ENCODE results near the gene TSFM.

- no peak for TF ChIP-seq CTCF (IDR thresholded peaks at IDR 0.05)
- TF ChIP-seq POLR2AphosphoS5 (IDR thresholded peaks at IDR 0.05; ENCODE audit: low read depth, low read length), result no peak
- TF ChIP-seq, protein P1, sequence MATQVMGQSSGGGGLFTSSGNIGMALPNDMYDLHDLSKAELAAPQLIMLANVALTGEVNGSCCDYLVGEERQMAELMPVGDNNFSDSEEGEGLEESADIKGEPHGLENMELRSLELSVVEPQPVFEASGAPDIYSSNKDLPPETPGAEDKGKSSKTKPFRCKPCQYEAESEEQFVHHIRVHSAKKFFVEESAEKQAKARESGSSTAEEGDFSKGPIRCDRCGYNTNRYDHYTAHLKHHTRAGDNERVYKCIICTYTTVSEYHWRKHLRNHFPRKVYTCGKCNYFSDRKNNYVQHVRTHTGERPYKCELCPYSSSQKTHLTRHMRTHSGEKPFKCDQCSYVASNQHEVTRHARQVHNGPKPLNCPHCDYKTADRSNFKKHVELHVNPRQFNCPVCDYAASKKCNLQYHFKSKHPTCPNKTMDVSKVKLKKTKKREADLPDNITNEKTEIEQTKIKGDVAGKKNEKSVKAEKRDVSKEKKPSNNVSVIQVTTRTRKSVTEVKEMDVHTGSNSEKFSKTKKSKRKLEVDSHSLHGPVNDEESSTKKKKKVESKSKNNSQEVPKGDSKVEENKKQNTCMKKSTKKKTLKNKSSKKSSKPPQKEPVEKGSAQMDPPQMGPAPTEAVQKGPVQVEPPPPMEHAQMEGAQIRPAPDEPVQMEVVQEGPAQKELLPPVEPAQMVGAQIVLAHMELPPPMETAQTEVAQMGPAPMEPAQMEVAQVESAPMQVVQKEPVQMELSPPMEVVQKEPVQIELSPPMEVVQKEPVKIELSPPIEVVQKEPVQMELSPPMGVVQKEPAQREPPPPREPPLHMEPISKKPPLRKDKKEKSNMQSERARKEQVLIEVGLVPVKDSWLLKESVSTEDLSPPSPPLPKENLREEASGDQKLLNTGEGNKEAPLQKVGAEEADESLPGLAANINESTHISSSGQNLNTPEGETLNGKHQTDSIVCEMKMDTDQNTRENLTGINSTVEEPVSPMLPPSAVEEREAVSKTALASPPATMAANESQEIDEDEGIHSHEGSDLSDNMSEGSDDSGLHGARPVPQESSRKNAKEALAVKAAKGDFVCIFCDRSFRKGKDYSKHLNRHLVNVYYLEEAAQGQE (IDR thresholded peaks at IDR 0.05; ENCODE audit: insufficient read depth in 1 of 2, low read depth in 2 of 2, low read length in 1 of 2), result no peak
- TF ChIP-seq SIN3A (IDR thresholded peaks at IDR 0.05; ENCODE audit: borderline replicate concordance, insufficient read depth, low read depth, low read length), result no peak
Observed at GRCh38 chr12:57767876-57768275, 14.7 kb upstream of the TSFM start.

Measured in Panc1 (cell line).